Immature natural killer cell (primary cell): ENCODE data around the gene MAPKAPK2. TPM values are rescaled to one million over a fixed set of nuclear protein-coding genes. Genes with fewer than 3 reads are reported as not detected.
A peak's percentile ranks its signal among the peaks of the same experiment; 100 is the strongest.
"Not testable (repeated sequence)": the region's sequence is repeated elsewhere in the genome, so short reads cannot be mapped to it uniquely, and the experiment has no call there.

Experiments
- DNase-seq, 3 donors: peaks; one replicate each; pipeline ENCODE4 v3.0.0; 2022; ENCODE audit warnings: mixed read lengths in 1 of 3
- H3K27ac Mint-ChIP-seq, 6 donors: one replicate each; pipeline ENCODE4 v1.8.0; 2020; ENCODE audit warnings: mixed read lengths in 6 of 6, mild to moderate bottlenecking in 5 of 6, inconsistent platforms in 4 of 6, moderate library complexity in 3 of 6
- H3K27me3 Mint-ChIP-seq, 3 donors: one replicate each; pipeline ENCODE4 v1.8.0; 2020 to 2021; ENCODE audit warnings: low read depth in 3 of 3, mild to moderate bottlenecking in 3 of 3, mixed read lengths in 3 of 3, moderate library complexity in 3 of 3, inconsistent platforms in 1 of 3
- H3K36me3 Mint-ChIP-seq, 3 donors: one replicate each; pipeline ENCODE4 v1.8.0; 2020; ENCODE audit warnings: mixed read lengths in 3 of 3, inconsistent platforms in 2 of 3, mild to moderate bottlenecking in 2 of 3
- H3K4me1 Mint-ChIP-seq, 2 donors: one replicate each; pipeline ENCODE4 v1.8.0; 2020; ENCODE audit warnings: inconsistent platforms in 2 of 2, mild to moderate bottlenecking in 2 of 2, mixed read lengths in 2 of 2, moderate library complexity in 1 of 2
- H3K4me3 Mint-ChIP-seq, 5 donors: one replicate each; pipeline ENCODE4 v1.8.0; 2020; ENCODE audit warnings: mild to moderate bottlenecking in 5 of 5, mixed read lengths in 5 of 5, inconsistent platforms in 3 of 5, moderate library complexity in 3 of 5
- H3K9me3 Mint-ChIP-seq, 6 donors: one replicate each; pipeline ENCODE4 v1.8.0; 2020; ENCODE audit warnings: mild to moderate bottlenecking in 6 of 6, mixed read lengths in 6 of 6, inconsistent platforms in 4 of 6, moderate library complexity in 3 of 6
- polyA plus RNA-seq, 3 donors: library from polyadenylated mRNA; unstranded; fragments of 300-500 nt; fragmentation: Illumina TruSeq; gene quantifications; one replicate each; pipeline ENCODE4 v1.2.3, GENCODE V29; 2021

The MAPKAPK2 gene
- polyA plus RNA-seq, 3 donors from 2014 or later: 3.5 to 7.2 (median 4.1) TPM

DNA sequence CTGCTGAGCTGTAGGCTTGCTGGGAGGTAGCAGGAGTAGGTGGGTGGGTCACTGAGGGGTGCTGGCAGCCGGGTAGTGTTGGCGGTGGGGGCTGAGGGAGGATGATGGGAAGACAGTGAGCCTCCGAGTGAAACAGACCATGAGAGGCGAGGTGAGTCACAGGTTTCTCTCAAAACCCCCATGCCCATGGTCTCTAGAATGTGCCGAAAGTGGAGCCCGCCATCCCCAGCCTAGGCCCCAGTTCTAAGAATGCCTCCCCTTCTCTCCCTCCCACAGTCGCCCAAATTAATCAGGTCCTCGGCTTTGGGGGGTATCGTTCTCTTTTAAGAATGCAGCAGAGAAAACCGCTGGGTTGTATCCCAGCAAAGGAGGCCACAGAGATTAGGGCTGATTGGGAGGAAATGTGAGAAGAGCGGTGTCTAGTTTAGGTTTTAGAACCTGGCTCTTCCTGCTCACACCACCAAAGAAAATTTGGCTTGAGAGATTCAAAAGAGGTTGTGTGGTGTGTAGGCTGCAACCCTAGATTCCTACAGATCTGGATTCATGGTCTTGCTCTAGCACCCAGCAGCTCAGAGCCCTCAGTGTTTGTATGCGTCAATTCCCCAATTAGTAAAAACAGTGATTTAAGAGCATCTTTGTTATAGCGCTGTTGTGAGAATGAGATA is 58.1 kb downstream of the MAPKAPK2 start:
- Mint-ChIP-seq H3K4me3 (peak overlapping the region in 1 of 5 donors; percentile 20), H3K27me3 (peaks cover 0 to 5% (median 3%) of the 10 kb centered on the region in 3 donors), H3K27ac (no peak overlapping the region), H3K36me3 (peaks cover 0 to 4% (median 4%) of the 10 kb centered on the region in 3 donors), H3K4me1 (peaks cover 36 to 43% of the 10 kb centered on the region in 2 donors), H3K9me3 (no peaks in the 10 kb centered on the region)
- no peak for DNase-seq

DNA sequence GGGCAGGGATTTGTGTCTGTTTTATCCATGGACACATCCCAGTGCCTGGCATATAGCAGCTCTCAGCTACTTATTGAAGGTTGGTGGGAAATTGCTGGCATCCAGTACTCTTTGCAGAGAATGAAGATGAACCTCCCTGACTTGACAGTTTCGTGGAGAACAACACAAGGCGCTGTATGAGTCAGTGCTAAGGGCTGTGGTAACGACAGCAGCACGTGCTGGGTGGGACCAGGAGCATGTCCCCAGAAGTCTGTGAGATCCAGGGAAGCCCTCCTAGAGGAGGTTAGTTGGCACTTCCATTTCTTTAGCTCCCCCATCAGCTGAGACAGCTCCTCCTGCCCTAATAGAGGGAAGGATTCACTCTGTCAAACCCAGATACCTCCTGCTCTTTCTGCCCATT is 60.0 kb downstream of the MAPKAPK2 start:
- H3K4me3 Mint-ChIP-seq: peak overlapping the region in 1 of 5 donors; percentile 5
- no peak overlapping the region for H3K27ac Mint-ChIP-seq
- no peak for DNase-seq
- no peaks in the 10 kb centered on the region for H3K9me3 Mint-ChIP-seq
- no peaks in the 10 kb centered on the region for H3K36me3 Mint-ChIP-seq
- H3K27me3 Mint-ChIP-seq: peaks cover 0 to 8% (median 2%) of the 10 kb centered on the region in 3 donors
- peaks cover 18 to 25% of the 10 kb centered on the region in 2 donors for H3K4me1 Mint-ChIP-seq

DNA sequence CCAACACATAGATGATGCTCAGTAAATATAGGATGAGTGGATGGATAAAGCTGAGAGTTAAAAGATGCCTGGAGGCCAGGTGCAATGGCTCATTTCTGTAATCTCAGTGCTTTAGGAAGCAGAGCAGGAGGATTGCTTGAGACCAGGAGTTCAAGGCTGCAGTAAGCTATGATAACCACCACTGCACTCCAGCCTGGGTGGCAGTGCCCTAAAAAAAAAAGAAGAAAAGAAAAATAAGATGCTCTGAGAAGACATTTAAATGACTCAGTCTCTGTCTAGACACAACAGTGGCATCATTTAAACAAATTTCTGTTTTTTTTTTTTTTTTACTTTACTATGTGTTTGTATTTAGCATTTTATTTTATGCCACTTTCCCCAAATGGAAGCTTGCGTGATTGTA is 60.6 kb downstream of the MAPKAPK2 start:
- DNase-seq: no peak
- H3K27me3 Mint-ChIP-seq: peaks cover 0 to 10% (median 2%) of the 10 kb centered on the region in 3 donors
- no peaks in the 10 kb centered on the region for H3K36me3 Mint-ChIP-seq
- no peak overlapping the region for H3K4me3 Mint-ChIP-seq
- no peaks in the 10 kb centered on the region for H3K9me3 Mint-ChIP-seq
- H3K27ac Mint-ChIP-seq: no peak overlapping the region
- peaks cover 14 to 20% of the 10 kb centered on the region in 2 donors for H3K4me1 Mint-ChIP-seq

DNA sequence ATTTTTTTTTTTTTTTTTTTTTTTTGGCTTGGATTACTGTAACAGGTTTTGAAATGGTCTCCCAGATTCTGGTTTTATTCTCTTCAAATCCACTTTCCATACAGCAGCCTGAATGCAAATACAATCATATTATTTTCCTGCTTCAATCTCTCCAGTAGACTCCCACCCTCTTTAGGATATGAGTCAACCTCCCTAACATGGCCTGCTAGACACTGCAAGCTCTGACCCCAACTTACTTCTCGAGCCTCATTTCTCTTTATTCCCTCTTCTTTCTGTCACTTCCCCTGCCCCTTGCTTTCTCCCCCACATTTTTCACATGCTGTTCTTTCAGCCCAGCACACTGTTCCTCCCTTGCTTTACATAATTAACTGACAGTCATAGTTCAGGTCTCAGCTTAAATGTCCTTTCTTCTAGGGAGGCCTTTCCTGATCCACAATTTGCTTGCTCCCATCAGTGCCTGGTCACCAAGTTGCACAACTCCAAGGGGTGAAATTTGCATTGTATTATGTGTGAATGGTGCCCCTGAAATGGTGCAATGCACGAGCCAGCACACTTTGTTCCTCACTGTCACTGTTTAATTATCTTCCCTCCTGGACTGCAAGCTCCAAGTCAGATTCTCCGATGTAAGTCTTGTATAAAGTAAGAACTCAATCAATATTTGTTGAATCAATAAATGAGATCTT is 63.8 kb downstream of the MAPKAPK2 start:
- Mint-ChIP-seq H3K4me3 (no peak overlapping the region), H3K27ac (no peak overlapping the region), H3K9me3 (no peaks in the 10 kb centered on the region), H3K4me1 (peaks cover 10 to 13% of the 10 kb centered on the region in 2 donors), H3K36me3 (no peaks in the 10 kb centered on the region), H3K27me3 (peaks cover 3 to 12% (median 5%) of the 10 kb centered on the region in 3 donors)
- no peak for DNase-seq

DNA sequence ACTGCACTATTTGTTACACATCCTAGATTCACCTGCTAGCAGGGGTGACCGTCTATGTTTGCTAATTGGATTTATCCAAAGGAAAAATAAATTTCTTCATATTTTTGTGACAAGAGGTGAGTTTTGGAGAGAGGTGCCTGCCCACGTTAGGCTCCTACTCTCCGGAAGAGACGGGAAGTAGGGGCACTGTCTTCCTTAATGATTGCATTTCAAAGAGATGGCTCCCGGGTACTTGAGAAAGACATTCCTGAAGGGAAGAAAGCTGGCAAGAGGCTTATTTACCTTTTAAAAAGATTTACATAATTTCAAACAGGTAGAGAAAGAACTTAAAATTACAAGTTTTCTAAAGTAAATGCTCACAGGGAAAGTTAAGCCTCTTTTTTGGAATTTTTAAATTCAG is 67.2 kb downstream of the MAPKAPK2 start:
- Mint-ChIP-seq H3K9me3 (no peaks in the 10 kb centered on the region), H3K4me3 (no peak overlapping the region), H3K27me3 (peaks cover 3 to 15% (median 5%) of the 10 kb centered on the region in 3 donors), H3K36me3 (peaks cover 0 to 6% (median 5%) of the 10 kb centered on the region in 3 donors), H3K4me1 (peaks cover 0 to 3% of the 10 kb centered on the region in 2 donors), H3K27ac (no peak overlapping the region)
- no peak for DNase-seq

DNA sequence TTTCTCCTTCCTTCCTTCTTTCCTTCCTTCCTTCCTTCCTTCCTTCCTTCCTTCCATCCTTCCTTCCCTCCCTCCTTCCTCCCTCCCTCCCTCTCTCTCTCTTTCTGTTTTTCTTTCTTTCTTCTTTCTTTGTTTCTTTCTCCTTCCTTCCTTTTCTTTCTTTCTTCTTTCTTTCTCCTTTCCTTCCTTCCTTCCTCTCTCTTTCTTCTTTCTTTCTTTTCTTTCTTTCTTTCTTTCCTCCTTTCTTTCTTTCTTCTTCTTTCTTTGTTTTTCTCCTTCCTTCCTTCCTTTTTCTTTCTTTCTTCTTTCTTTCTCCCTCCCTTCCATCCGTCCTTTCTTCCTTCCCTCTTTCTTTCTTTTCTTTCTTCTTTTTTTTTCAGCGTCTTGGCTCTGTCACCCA is 67.8 kb downstream of the MAPKAPK2 start:
- Mint-ChIP-seq H3K36me3 (peaks cover 0 to 6% (median 5%) of the 10 kb centered on the region in 3 donors), H3K4me1 (peaks cover 0 to 3% of the 10 kb centered on the region in 2 donors), H3K27ac (no peak overlapping the region), H3K4me3 (no peak overlapping the region), H3K9me3 (no peaks in the 10 kb centered on the region), H3K27me3 (peaks cover 3 to 15% (median 5%) of the 10 kb centered on the region in 3 donors)
- DNase-seq: no peak

DNA sequence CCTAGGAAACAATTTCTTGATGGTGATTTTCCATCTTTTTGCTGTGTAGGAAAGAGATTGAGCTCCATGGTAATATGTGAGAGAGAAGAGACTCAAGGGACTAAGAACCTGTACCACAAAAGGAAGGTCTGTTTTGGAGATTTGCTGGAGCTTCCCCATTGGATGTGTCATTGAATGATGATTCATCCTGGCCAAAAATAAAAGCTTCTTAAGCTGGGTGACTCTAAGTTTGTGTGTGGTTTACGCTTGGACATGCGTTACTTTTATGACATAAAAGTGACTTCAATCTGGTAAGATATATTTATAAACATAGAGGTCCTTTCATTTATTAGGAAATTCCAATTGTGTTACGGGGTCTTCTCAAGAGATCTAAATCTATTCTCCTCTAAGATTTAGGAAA is 68.4 kb downstream of the MAPKAPK2 start:
- peaks cover 0 to 3% of the 10 kb centered on the region in 2 donors for H3K4me1 Mint-ChIP-seq
- H3K4me3 Mint-ChIP-seq: no peak overlapping the region
- peaks cover 3 to 15% (median 5%) of the 10 kb centered on the region in 3 donors for H3K27me3 Mint-ChIP-seq
- H3K9me3 Mint-ChIP-seq: no peaks in the 10 kb centered on the region
- H3K36me3 Mint-ChIP-seq: peaks cover 0 to 6% (median 5%) of the 10 kb centered on the region in 3 donors
- no peak for DNase-seq
- no peak overlapping the region for H3K27ac Mint-ChIP-seq

DNA sequence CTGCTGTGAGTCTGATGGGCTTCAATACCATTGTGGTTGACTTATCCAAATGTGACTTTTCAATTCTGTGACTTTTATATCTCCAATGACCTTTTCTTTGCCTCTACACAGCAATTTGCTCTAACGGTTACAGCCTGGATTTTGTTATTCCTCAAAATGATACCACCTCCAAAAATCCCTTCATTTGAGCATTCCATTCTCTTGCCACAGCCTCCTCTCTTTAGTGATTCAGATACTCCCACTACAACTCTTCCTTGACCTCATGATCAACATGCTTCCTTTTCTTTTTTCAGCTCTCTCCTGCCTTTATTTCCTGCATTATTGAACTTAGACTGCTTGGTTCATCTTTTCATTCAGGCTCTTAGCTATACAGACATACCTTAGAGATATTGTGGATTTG is 69.3 kb downstream of the MAPKAPK2 start:
- Mint-ChIP-seq H3K4me1 (peaks cover 0 to 3% of the 10 kb centered on the region in 2 donors), H3K4me3 (no peak overlapping the region), H3K27me3 (peaks cover 3 to 12% (median 3%) of the 10 kb centered on the region in 3 donors), H3K27ac (no peak overlapping the region), H3K36me3 (peaks cover 0 to 6% (median 5%) of the 10 kb centered on the region in 3 donors), H3K9me3 (no peaks in the 10 kb centered on the region)
- DNase-seq: no peak

DNA sequence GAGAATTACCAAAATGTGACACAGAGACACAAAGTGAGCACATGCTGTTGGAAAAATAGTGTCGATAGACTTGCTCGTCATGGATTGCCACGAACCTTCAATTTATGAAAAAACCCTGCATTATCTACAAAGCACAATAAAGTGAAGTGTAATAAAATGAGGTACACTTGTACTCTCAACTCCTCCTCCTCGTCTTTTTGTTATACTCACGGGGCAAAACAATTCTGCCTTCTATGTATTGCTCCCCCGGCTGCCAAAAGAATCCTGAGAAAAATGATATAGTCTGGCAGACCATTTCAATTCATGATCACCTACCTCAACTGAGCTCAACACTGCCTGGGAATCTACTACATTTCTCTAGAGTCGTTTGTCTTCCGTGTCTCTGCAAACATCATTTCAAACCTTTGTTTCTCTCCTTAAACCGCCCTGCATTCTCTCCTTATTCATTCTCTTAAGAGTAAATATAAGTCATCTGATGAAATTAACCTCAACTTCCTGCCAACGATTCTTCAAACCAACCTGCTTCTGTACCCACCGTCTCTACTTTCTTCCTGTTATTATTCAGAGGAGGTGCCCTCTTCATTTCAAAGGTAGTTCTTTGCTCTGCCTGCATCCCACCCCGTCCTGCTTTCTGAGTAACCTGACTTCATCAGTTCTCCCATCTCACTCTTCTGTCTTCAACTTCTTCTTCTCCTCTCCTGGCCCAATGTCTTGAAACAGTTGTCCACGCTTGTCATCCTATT is 73.0 kb downstream of the MAPKAPK2 start:
- no peak overlapping the region for H3K4me3 Mint-ChIP-seq
- H3K4me1 Mint-ChIP-seq: peaks cover 0 to 3% of the 10 kb centered on the region in 2 donors
- no peaks in the 10 kb centered on the region for H3K9me3 Mint-ChIP-seq
- peaks cover 0 to 6% (median 5%) of the 10 kb centered on the region in 3 donors for H3K36me3 Mint-ChIP-seq
- peak in 1 of 3 donors; percentile 45 for DNase-seq
- no peak overlapping the region for H3K27ac Mint-ChIP-seq
- H3K27me3 Mint-ChIP-seq: peaks cover 2 to 4% (median 3%) of the 10 kb centered on the region in 3 donors

DNA sequence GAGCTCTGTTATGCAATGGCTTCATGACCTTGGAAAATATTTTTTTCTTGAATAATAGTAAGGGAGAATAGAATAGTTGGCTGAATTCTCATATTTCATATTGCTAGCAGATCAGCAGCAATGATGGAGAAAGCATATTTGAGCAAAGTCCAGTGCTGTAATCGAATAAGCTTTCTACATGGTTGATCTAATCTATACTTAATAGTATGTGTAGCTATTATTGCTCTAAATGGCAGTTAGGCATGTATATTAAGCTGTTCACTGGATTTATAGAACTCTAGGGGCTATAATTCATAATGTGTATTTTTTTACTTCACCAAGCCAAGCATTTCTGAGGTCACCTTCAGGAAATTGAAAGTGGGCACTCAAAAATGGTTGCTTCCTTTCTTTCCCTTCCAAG is 75.9 kb downstream of the MAPKAPK2 start:
- H3K9me3 Mint-ChIP-seq: no peaks in the 10 kb centered on the region
- DNase-seq: no peak
- H3K4me3 Mint-ChIP-seq: no peak overlapping the region
- H3K27ac Mint-ChIP-seq: no peak overlapping the region
- no peaks in the 10 kb centered on the region for H3K36me3 Mint-ChIP-seq
- H3K4me1 Mint-ChIP-seq: peaks cover 4% of the 10 kb centered on the region in 2 donors
- H3K27me3 Mint-ChIP-seq: peaks cover 2 to 10% (median 6%) of the 10 kb centered on the region in 3 donors

DNA sequence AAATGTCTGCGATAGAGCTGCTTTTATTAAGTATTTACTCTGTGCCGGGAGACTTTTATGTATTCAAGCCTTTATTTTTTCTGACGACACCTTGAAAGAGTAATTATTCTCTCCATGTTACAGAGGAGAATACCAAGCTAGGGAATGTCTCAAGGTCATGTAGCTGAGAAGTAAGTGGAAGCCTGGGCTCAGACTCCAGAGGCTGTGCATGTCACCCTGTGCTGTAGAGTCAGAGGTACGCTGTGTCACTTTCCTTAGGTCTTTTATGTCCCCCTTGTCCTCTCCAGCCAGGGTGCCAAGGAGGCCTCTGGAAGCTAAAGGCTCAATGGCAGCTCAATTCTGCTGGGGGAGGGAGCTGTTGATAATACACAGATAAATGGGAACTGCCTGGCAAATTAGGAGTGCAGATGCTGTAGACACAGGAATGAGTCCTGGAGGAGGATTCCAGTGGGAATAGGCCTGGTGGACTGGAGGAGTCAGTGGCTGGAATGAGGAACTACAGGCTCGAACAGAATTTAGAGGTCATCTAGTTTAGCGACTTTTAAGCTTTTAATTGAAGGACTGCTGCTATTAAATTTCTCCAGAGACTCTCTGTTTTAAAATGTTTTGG is 76.6 kb downstream of the MAPKAPK2 start:
- Mint-ChIP-seq H3K9me3 (no peaks in the 10 kb centered on the region), H3K4me1 (peaks cover 10 to 11% of the 10 kb centered on the region in 2 donors), H3K4me3 (no peak overlapping the region)

DNA sequence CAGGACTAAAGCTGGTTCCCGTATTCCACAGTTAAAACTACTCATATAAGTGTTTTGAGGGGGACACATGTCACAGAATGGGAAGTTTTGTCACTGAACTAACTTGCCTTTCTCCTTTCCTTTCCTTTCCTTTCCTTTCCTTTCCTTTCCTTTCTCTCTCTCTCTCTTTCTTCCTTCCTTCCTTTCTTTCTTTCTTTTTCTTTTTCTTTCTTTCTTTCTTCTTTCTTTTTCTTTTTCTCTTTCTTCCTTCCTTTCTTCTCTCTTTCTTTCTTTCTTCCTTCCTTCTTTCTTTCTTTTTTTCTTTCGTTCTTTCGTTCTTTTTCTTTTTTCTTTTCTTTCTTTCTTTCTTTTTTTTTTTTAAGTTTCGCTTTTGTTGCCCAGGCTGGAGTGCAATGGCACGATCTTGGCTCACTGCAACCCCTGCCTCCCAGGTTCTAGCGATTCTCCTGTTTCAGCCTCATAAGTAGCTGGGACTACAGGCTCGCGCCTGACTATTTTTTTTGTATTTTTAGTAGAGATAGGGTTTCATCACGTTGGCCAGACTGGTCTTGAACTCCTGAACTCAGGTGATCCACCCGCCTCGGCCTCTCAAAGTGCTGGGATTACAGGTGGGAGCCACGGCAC is 78.1 kb downstream of the MAPKAPK2 start:
- H3K36me3 Mint-ChIP-seq, H3K4me3 Mint-ChIP-seq, H3K9me3 Mint-ChIP-seq, H3K27ac Mint-ChIP-seq, DNase-seq: not testable (repeated sequence)
- peaks cover 19 to 26% of the 10 kb centered on the region in 2 donors for H3K4me1 Mint-ChIP-seq
- H3K27me3 Mint-ChIP-seq: peaks cover 8 to 12% (median 9%) of the 10 kb centered on the region in 3 donors

More for the DNA sequence above, 76.6 kb downstream of the MAPKAPK2 start:
- no peaks in the 10 kb centered on the region for H3K36me3 Mint-ChIP-seq
- H3K27me3 Mint-ChIP-seq: peaks cover 3 to 11% (median 6%) of the 10 kb centered on the region in 3 donors
- no peak overlapping the region for H3K27ac Mint-ChIP-seq
- DNase-seq: no peak

DNA sequence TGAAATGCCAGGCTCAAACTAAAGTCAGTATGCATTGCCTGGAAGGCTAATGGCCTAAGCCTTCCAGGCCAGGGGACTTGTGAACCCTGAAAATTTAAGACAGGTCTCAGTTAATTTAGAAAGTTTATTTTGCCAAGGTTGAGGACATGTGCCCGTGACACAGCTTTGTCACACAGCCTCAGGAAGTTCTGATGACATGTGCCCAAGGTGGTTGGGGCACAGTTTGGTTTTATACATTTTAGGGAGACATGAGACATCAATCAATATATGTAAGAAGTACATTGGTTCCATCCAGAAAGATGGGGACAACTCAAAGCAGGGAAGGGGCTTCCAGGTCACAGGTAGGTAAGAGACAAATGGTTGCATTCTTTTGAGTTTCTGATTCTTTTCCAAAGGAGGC is 81.1 kb downstream of the MAPKAPK2 start:
- Mint-ChIP-seq H3K4me1 (peaks cover 47 to 55% of the 10 kb centered on the region in 2 donors), H3K27me3 (peaks cover 8 to 12% (median 12%) of the 10 kb centered on the region in 3 donors), H3K27ac (peak overlapping the region in 4 of 6 donors; percentile 55 to 91 (median 76)), H3K4me3 (peak overlapping the region in 4 of 5 donors; percentile 69 to 85 (median 76))
- H3K36me3 Mint-ChIP-seq, H3K9me3 Mint-ChIP-seq, DNase-seq: not testable (repeated sequence)
